Stimulated activated CD4-positive, alpha-beta T cell treated with anti-CD3 and anti-CD28 coated beads, Interleukin-15, amount 100 ng/mL, for 48 hours (primary cell): Measurements from ENCODE around the gene SPRTN.
A peak's percentile ranks its signal among the peaks of the same experiment; 100 is the strongest.
"Not testable (repeated sequence)": the region's sequence is repeated elsewhere in the genome, so short reads cannot be mapped to it uniquely, and the experiment has no call there.

Source experiments
- DNase-seq, 2 donors: peaks; one replicate each; pipeline ENCODE4 v3.0.0-alpha.2; 2020; ENCODE audit warnings: low read depth in 2 of 2

Gene SPRTN

GRCh38 chr1:231335663-231336602, 2.2 kb upstream of the SPRTN start:
- DNase-seq: no peak

GRCh38 chr1:231337043-231337471, 1.0 kb upstream of the SPRTN start:
- DNase-seq: no peak

GRCh38 chr1:231337472-231338269, 422 bp upstream of the SPRTN start, which contains the start of gene EXOC8:
Gene EXOC8, minus strand, starts transcription at chr1:231337852. Its CDS starts 107 bp downstream, at chr1:231337745.
- peak; percentile 89 to 91 for DNase-seq

GRCh38 chr1:231340328-231341013, 2.4 kb downstream of the SPRTN start:
- DNase-seq: no peak

GRCh38 chr1:231347961-231348360, 9.9 kb downstream of the SPRTN start:
- DNase-seq: no peak

GRCh38 chr1:231348442-231348841, 10.3 kb downstream of the SPRTN start:
- DNase-seq: no peak

GRCh38 chr1:231348856-231349255, 10.8 kb downstream of the SPRTN start:
- not testable (repeated sequence) for DNase-seq

- DNase-seq: no peak
These were observed 13.7 kb downstream of the SPRTN start for GRCh38 chr1:231351816-231352215.

- no peak for DNase-seq
These were observed 15.0 kb downstream of the SPRTN start for GRCh38 chr1:231353086-231353485.

- DNase-seq: no peak
These were observed 16.4 kb downstream of the SPRTN start for GRCh38 chr1:231354330-231355020.

GRCh38 chr1:231355171-231355570, 17.1 kb downstream of the SPRTN start:
- DNase-seq: no peak

- DNase-seq: no peak
These were observed 19.2 kb downstream of the SPRTN start for GRCh38 chr1:231357187-231357772.

- no peak for DNase-seq
These were observed 19.8 kb downstream of the SPRTN start for GRCh38 chr1:231357831-231358354.

GRCh38 chr1:231359113-231359512, 21.0 kb downstream of the SPRTN start:
- DNase-seq: no peak

GRCh38 chr1:231362325-231362724, 24.2 kb downstream of the SPRTN start:
- DNase-seq: no peak

- DNase-seq: no peak
These were observed 25.5 kb downstream of the SPRTN start for GRCh38 chr1:231363624-231364023.

GRCh38 chr1:231364192-231364591, 26.1 kb downstream of the SPRTN start:
- no peak for DNase-seq

GRCh38 chr1:231369282-231369681, 31.2 kb downstream of the SPRTN start:
- DNase-seq: no peak

- DNase-seq: no peak
These were observed 34.4 kb downstream of the SPRTN start for GRCh38 chr1:231372501-231372900.

GRCh38 chr1:231374394-231374793, 36.3 kb downstream of the SPRTN start:
- no peak for DNase-seq

- DNase-seq: no peak
These were observed 38.0 kb downstream of the SPRTN start for GRCh38 chr1:231376101-231376500.
